ENCODE data around the gene SLC37A2. TPM values are rescaled to one million over a fixed set of nuclear protein-coding genes. Genes with fewer than 3 reads are reported as not detected.

SLC37A2 gene
- total and polyA plus RNA-seq, 2 of the 13 experiments (the other 11 are each of a cell fraction or from before 2014, with no cell fraction given) = 4.6 to 7.1 TPM

- TF ChIP-seq, protein P1, sequence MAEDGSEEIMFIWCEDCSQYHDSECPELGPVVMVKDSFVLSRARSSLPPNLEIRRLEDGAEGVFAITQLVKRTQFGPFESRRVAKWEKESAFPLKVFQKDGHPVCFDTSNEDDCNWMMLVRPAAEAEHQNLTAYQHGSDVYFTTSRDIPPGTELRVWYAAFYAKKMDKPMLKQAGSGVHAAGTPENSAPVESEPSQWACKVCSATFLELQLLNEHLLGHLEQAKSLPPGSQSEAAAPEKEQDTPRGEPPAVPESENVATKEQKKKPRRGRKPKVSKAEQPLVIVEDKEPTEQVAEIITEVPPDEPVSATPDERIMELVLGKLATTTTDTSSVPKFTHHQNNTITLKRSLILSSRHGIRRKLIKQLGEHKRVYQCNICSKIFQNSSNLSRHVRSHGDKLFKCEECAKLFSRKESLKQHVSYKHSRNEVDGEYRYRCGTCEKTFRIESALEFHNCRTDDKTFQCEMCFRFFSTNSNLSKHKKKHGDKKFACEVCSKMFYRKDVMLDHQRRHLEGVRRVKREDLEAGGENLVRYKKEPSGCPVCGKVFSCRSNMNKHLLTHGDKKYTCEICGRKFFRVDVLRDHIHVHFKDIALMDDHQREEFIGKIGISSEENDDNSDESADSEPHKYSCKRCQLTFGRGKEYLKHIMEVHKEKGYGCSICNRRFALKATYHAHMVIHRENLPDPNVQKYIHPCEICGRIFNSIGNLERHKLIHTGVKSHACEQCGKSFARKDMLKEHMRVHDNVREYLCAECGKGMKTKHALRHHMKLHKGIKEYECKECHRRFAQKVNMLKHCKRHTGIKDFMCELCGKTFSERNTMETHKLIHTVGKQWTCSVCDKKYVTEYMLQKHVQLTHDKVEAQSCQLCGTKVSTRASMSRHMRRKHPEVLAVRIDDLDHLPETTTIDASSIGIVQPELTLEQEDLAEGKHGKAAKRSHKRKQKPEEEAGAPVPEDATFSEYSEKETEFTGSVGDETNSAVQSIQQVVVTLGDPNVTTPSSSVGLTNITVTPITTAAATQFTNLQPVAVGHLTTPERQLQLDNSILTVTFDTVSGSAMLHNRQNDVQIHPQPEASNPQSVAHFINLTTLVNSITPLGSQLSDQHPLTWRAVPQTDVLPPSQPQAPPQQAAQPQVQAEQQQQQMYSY (CRISPR knock-in tag; IDR thresholded peaks at IDR 0.05) = no peak
These were observed 69.5 kb downstream of the SLC37A2 start (continued) for GRCh38 chr11:125132596-125132995.

DNA sequence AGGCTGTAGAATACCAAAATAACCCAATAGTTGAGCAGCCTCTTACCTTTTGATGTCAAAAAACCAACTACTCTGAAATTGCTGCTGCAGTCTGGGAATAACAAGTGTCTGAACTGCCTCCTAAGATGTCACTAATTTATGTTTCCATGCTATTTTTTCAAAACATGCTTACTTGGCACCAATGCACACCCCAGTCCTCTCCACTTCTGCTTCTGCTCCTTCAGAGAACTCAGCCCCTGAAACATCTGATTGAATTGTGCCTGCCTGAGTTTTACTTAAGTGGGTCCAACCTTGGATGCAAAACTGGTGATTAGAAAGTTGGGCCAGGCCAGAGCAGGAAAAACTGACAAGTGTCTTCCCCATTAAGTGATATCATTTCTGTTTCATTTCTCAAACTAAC is 72.9 kb downstream of the SLC37A2 start:
- DNase-seq (ENCODE audit: low spot score) (no peak), FAIRE-seq (no peak), ATAC-seq (no peak)
- Histone ChIP-seq H3K9me3 (ENCODE audit: low read length) (no peaks in the 10 kb centered on the region), H2AFZ (ENCODE audit: low read length) (no peak overlapping the region), H4K20me1 (ENCODE audit: insufficient read depth, low read length) (no peaks in the 10 kb centered on the region), H3K9ac (ENCODE audit: insufficient read depth, low read depth, low read length) (no peak overlapping the region), H3K27me3 (ENCODE audit: control insufficient read depth in 1 of 2, insufficient read depth in 2 of 2, low read length in 2 of 2) (peaks cover 1 to 43% of the 10 kb centered on the region in 2 experiments; a peak in 4 of 5 replicates), H3K79me2 (ENCODE audit: insufficient read depth, low read length) (no peaks in the 10 kb centered on the region), H3K27ac (ENCODE audit: extremely low read length, insufficient read depth, low read length) (no peak overlapping the region), H3K4me3 (replicated peaks in 1 of 3; ENCODE audit: insufficient read depth in 1 of 3, low read depth in 2 of 3, low read length in 3 of 3) (no peak overlapping the region), H3K36me3 (replicated peaks in 1 of 2; ENCODE audit: control insufficient read depth in 1 of 2, insufficient read depth in 2 of 2, low read length in 2 of 2) (no peaks in the 10 kb centered on the region), H3K4me1 (ENCODE audit: insufficient read depth, low read length) (no peaks in the 10 kb centered on the region), H3K4me2 (ENCODE audit: low read depth, low read length) (no peak overlapping the region)
- intact Hi-C loops (cut with micrococcal nuclease; ENCODE audit: unreplicated experiment) = no loop called here
- in situ Hi-C loops (cut with HindIII; ENCODE audit: extremely low pct_ligation_motif_present, low pct_unique_long_range_greater_than_20kb) = no loop called here
- ChIA-PET POLR2A (no interaction called here), CTCF (ENCODE audit: low intra/inter-chr PET ratio, low total read pairs) (no interaction called here)
- BruUV-seq (replicated peaks) = no TSS peak
- TF ChIP-seq ZNF256 (CRISPR knock-in tag; conservative IDR thresholded peaks at IDR 0.05) = no peak
- no peak for TF ChIP-seq MAFF (IDR thresholded peaks at IDR 0.05; ENCODE audit: low read depth, low read length)
- TF ChIP-seq ZNF556 (CRISPR knock-in tag; IDR thresholded peaks at IDR 0.05; ENCODE audit: borderline replicate concordance) = no peak
- TF ChIP-seq, protein P2, sequence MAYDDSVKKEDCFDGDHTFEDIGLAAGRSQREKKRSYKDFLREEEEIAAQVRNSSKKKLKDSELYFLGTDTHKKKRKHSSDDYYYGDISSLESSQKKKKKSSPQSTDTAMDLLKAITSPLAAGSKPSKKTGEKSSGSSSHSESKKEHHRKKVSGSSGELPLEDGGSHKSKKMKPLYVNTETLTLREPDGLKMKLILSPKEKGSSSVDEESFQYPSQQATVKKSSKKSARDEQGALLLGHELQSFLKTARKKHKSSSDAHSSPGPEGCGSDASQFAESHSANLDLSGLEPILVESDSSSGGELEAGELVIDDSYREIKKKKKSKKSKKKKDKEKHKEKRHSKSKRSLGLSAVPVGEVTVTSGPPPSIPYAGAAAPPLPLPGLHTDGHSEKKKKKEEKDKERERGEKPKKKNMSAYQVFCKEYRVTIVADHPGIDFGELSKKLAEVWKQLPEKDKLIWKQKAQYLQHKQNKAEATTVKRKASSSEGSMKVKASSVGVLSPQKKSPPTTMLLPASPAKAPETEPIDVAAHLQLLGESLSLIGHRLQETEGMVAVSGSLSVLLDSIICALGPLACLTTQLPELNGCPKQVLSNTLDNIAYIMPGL (CRISPR knock-in tag; IDR thresholded peaks at IDR 0.05; ENCODE audit: borderline replicate concordance in 1 of 2, low read depth in 1 of 2) = no peak
- TF ChIP-seq SRSF4 (IDR thresholded peaks at IDR 0.05; ENCODE audit: low read depth, low read length, poor library complexity, severe bottlenecking) = no peak
- no peak for TF ChIP-seq HIVEP1 (CRISPR knock-in tag; IDR thresholded peaks at IDR 0.05)
- no peak for TF ChIP-seq ZNF576 (CRISPR knock-in tag; IDR thresholded peaks at IDR 0.05)
- no peak for TF ChIP-seq TSC22D2 (CRISPR knock-in tag; IDR thresholded peaks at IDR 0.05; ENCODE audit: borderline replicate concordance)
- no peak for TF ChIP-seq CENPBD1 (CRISPR knock-in tag; IDR thresholded peaks at IDR 0.05; ENCODE audit: borderline replicate concordance, low read depth)
